HEK293 (cell line): ENCODE results near the gene ABCC10.

Experiments used
- GLI4 ChIP-seq: fragments of 450-650 bp; formaldehyde crosslinking; IDR thresholded peaks from 2 replicates; pipeline ENCODE4 v1.5.1; 2016; ENCODE audit warnings: missing biosample characterization, missing genetic modification characterization
- TCF7L2 ChIP-seq: IDR thresholded peaks from 2 replicates; pipeline ENCODE4 v1.6.1; 2011; ENCODE audit warnings: low read depth, mild to moderate bottlenecking, inconsistent platforms, low read length, moderate library complexity, borderline replicate concordance

DNA sequence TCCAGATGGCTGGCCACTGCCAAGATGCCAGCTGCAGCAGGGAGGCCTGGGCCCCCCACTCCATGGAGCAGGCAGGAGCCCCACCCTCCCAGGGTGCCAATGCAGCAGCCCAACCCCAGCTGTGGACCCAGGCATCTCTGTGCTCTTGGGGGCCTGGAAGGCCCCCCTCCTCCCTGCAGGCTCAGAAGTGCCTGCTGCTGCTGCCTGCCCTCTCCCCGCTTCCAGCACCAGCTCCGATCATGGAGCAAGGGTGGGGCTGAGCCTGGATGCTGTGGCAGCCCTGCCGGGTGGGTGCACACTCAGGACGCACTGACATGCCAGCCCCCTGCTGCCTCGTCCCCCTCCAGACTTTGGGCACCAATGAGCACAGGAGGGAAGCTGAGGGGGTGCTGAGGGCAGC is 14.8 kb upstream of the ABCC10 start:
- TF ChIP-seq GLI4 (tag by site-specific recombination) = no peak
- TF ChIP-seq TCF7L2 = no peak
